Measurements from ENCODE around the gene MAD1L1.

GRCh38 chr7:2108071-2108455, 124.7 kb downstream of the MAD1L1 start:
- TF ChIP-seq GATA2 (IDR thresholded peaks at IDR 0.05; ENCODE audit: low read depth, low read length) (no peak), GATA3 (IDR thresholded peaks at IDR 0.05; ENCODE audit: low read depth, low read length) (no peak)
